Subcutaneous adipose tissue (tissue), 4 donors: Measurements from ENCODE around the gene TBC1D12. TPM values are rescaled to one million over a fixed set of nuclear protein-coding genes. Genes with fewer than 3 reads are reported as not detected.

Source experiments
- total RNA-seq, 4 donors: library from RNA; depleted of rRNA; stranded (reverse); fragments of >200 nt; gene quantifications; one replicate each; pipeline ENCODE4 v1.1.0, GENCODE V29; 2016
- TF ChIP-seq, protein P1 (sequence below): fragments of 450-650 bp; IDR thresholded peaks from one replicate; pipeline ENCODE4 v1.5.1; 2016; ENCODE audit warnings: low read depth, mild to moderate bottlenecking, control low read depth, antibody characterized with exemption, moderate library complexity

Gene TBC1D12
- total RNA-seq, 4 donors from 2014 or later = 19.0 to 24.2 (median 20.5) TPM

DNA sequence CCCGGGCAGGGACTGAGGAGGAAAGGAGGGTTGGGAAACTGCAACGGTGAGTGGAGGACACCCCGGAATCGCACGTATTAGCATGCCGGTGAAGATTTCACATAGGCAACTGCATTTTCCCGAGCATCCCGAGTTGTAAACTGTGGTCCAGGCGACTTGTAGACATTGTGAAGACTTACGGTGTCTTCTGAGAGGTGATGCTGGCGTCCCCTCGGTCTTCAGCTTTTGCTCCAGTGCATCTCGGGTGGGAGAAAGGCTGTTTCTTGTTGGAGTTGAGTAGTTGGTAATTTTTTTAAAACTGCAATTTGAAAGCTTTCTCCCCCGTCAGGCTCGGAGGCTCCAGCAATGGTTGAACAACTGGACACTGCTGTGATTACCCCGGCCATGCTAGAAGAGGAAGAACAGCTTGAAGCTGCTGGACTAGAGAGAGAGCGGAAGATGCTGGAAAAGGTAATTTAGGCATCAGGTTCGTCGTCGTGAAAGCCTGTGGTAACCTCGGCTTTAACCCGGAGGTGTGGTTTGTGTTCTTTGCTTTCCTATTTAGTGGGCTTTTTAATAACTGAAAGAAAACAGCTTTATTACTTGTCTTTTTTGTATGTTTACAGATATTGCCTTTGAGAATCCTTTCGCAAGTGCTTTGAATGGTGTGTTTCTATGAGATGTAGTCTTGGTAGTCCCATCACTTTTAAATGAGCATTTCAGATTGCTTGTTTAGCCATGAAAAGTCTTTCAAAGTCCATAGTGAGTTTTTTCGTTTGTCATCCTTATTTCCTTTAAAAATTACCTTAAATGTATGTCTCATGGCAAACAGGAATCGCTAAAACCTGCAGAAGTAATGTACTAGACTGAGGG, 143.9 kb downstream of the TBC1D12 start:
- TF ChIP-seq, protein P1, sequence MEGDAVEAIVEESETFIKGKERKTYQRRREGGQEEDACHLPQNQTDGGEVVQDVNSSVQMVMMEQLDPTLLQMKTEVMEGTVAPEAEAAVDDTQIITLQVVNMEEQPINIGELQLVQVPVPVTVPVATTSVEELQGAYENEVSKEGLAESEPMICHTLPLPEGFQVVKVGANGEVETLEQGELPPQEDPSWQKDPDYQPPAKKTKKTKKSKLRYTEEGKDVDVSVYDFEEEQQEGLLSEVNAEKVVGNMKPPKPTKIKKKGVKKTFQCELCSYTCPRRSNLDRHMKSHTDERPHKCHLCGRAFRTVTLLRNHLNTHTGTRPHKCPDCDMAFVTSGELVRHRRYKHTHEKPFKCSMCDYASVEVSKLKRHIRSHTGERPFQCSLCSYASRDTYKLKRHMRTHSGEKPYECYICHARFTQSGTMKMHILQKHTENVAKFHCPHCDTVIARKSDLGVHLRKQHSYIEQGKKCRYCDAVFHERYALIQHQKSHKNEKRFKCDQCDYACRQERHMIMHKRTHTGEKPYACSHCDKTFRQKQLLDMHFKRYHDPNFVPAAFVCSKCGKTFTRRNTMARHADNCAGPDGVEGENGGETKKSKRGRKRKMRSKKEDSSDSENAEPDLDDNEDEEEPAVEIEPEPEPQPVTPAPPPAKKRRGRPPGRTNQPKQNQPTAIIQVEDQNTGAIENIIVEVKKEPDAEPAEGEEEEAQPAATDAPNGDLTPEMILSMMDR = no peak

DNA sequence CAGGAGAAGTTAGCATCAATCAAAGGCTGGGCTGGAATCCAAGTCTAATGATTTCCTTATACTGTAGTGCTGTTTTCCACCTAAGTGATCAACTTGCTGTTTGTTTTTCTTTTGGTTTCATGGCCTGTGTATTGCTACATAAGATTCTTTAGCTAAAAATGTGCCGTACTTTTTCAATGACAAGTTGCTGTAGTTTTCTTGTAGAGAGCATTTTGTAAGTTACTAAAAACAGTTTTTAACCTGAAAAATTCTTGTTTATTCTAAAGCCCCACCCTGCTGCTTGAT, 144.5 kb downstream of the TBC1D12 start:
- TF ChIP-seq, protein P1 = no peak

DNA sequence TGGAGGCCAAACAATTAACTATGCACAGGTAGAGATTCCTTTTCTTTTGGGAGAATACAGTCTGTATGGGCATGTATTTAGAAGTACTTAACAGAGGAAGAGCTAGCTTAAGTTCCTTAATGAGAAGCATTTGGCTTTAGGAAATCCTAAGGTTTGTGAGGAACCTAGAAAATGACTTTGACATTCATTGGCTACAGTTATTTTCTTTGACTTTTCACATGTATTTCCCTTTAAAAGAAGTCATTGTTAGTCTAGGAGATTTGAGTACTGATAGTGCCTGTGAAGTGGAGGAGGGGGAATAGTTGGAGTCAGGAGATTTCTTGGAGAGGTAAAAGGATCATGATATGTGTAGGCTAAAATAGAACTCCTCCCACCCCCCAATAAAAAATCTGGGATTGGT, 146.9 kb downstream of the TBC1D12 start:
- TF ChIP-seq, protein P1 = no peak

DNA sequence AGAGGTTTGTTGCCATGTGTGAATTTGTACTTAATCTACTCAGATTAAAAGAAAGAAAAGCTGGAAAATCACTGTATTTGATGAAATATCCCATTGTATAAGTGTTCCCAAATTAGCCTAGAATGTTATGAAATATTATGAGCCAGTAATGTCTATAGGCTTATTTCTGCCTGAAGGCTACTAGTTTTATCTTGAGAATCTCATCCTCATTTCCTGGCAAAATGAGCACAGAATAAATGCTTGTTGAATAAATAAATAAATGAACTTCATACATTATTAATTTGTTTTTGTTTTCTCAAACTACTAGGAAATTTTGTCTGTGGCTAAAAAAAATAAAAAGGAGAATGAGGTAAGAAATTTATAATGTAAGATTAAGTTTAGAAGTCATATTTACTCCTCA, 168.7 kb downstream of the TBC1D12 start:
- TF ChIP-seq, protein P1 = no peak

DNA sequence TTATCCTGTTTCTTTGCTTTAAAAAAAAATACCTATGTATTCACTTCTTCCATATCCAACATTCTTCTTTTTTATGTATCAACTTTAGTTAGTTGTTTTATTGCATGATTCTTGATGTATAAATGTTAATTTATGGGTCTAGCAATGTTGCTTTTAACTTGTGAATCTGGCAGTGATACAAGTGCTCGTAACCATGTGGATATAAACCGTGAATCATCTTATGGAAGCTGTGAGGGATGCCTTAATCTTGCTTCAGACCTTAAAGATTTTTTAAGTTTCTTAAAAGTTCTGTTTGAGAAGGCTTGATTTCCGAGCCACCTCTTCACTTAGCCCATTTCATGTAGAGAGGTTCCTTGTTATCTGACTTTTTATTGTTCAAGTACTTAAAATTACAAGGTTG, 169.2 kb downstream of the TBC1D12 start:
- TF ChIP-seq, protein P1 = no peak

DNA sequence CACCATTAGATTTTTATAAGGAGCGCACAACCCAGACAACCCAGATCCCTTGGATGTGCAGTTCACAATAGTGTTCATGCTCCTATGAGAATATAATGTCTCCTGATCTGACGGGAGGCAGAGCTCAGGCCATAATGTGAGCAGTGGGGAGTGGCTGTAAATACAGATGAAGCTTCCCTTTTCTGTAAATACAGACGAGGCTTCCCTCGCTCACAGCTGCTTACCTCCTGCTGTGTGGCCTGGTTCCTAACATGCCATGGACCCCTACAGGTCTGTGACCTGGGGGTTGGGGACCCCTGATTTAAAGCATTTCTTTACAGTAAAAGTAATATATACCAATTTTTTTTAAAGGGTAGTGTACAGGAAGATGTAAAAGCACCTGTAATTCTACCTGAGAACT, 176.4 kb downstream of the TBC1D12 start:
- TF ChIP-seq, protein P1 = no peak

DNA sequence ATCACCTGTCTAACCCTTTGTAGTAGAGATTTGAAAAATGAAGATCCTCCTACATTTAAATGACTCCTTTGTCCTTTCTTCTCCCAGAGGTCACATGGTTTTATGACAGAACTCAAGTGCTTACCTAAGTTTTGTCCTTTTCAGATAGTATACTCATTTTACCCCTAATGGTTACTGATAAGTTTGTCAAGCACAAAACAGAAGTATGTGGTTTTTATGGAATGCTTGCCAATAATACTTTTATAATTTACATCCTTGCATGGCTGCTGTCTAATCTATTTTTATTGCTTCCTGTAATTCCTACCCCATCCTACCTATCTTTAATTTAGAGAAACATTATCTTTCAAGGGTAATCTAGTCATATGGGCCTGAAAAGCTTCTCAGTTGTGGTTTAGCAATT, 180.8 kb downstream of the TBC1D12 start:
- TF ChIP-seq, protein P1 = no peak

Other genes with a start within 250 kb of the TBC1D12 start
- 10 to 100 TPM in 3 of 4 donors, 1 to 10 TPM in 1; 10.0 to 36.8 (median 16.0) TPM for gene NOC3L, start 39.6 kb upstream of the TBC1D12 start, total RNA-seq
- 1 to 10 TPM; 1.8 to 8.5 (median 7.9) TPM for gene HELLS, start 143.2 kb downstream of the TBC1D12 start, total RNA-seq